ENCODE measurements around the gene GABARAPL1.
"Not testable (repeated sequence)": the region's sequence is repeated elsewhere in the genome, so short reads cannot be mapped to it uniquely, and the experiment has no call there.

The GABARAPL1 gene

GRCh38 chr12:10214136-10214894 lies 1.6 kb downstream of the GABARAPL1 start:
- TF ChIP-seq, protein P1, sequence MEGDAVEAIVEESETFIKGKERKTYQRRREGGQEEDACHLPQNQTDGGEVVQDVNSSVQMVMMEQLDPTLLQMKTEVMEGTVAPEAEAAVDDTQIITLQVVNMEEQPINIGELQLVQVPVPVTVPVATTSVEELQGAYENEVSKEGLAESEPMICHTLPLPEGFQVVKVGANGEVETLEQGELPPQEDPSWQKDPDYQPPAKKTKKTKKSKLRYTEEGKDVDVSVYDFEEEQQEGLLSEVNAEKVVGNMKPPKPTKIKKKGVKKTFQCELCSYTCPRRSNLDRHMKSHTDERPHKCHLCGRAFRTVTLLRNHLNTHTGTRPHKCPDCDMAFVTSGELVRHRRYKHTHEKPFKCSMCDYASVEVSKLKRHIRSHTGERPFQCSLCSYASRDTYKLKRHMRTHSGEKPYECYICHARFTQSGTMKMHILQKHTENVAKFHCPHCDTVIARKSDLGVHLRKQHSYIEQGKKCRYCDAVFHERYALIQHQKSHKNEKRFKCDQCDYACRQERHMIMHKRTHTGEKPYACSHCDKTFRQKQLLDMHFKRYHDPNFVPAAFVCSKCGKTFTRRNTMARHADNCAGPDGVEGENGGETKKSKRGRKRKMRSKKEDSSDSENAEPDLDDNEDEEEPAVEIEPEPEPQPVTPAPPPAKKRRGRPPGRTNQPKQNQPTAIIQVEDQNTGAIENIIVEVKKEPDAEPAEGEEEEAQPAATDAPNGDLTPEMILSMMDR (IDR thresholded peaks at IDR 0.05) = no peak
- H3K9me3 Mint-ChIP-seq = no peaks in the 10 kb centered on the region
- DNase-seq = no peak
- H3K36me3 Mint-ChIP-seq (ENCODE audit: low read depth) = peaks cover 6% of the 10 kb centered on the region
- peak overlapping the region; percentile 98 for H3K4me3 Mint-ChIP-seq
- H3K27me3 Mint-ChIP-seq (ENCODE audit: low read depth, poor library complexity) = peaks cover 4% of the 10 kb centered on the region
- peaks cover 29% of the 10 kb centered on the region for H3K4me1 Mint-ChIP-seq
- H3K27ac Mint-ChIP-seq = peak overlapping the region; percentile 98

DNA sequence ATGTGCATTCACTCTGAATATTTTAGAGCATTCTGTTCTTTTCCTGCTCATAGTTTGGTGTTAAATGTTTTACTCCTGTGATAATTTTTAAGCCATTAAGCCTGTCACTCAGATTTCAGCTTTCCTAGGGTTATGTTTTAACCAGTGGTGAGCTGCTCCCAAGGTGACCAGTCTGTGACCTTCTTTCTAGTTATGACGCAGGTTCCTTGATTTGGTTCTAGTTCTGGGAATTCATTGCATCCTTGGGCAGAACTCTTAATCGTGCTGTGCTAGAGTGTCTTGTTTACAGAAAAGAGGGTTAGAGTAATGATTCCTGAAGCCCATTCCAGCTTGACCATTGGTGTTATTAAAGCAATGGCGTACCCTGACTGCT lies 2.2 kb downstream of the GABARAPL1 start:
- H3K27me3 Mint-ChIP-seq (ENCODE audit: low read depth, poor library complexity) = peaks cover 4% of the 10 kb centered on the region
- TF ChIP-seq, protein P1 (IDR thresholded peaks at IDR 0.05) = no peak
- H3K9me3 Mint-ChIP-seq = no peaks in the 10 kb centered on the region
- peaks cover 29% of the 10 kb centered on the region for H3K4me1 Mint-ChIP-seq
- no peak overlapping the region for H3K27ac Mint-ChIP-seq
- DNase-seq = no peak
- peak overlapping the region; percentile 98 for H3K4me3 Mint-ChIP-seq
- peaks cover 9% of the 10 kb centered on the region for H3K36me3 Mint-ChIP-seq (ENCODE audit: low read depth)

DNA sequence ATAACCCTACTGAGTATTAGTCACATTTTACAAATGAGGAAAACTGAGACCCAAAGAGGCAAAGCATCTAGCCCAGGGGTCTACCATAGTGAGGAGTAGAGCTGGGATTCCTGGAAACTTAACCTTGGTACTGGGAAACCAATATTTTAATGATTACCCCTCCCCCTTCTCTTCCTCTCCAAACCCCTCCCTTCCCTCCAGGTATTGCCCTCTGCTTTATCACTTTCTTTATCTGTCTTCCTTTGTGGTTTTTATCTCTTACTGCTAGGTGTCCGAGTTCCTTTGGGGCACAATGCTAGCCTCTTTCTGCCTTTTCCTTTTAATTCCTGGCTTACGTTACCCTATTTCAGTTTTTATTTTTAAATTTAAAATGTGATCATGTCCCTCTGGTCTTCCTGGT lies 2.8 kb downstream of the GABARAPL1 start:
- Mint-ChIP-seq H3K4me1 (peaks cover 29% of the 10 kb centered on the region), H3K9me3 (no peaks in the 10 kb centered on the region), H3K36me3 (ENCODE audit: low read depth) (peaks cover 15% of the 10 kb centered on the region), H3K27ac (no peak overlapping the region), H3K4me3 (peak overlapping the region; percentile 98), H3K27me3 (ENCODE audit: low read depth, poor library complexity) (peaks cover 4% of the 10 kb centered on the region)
- DNase-seq = no peak
- TF ChIP-seq, protein P1 (IDR thresholded peaks at IDR 0.05) = no peak

DNA sequence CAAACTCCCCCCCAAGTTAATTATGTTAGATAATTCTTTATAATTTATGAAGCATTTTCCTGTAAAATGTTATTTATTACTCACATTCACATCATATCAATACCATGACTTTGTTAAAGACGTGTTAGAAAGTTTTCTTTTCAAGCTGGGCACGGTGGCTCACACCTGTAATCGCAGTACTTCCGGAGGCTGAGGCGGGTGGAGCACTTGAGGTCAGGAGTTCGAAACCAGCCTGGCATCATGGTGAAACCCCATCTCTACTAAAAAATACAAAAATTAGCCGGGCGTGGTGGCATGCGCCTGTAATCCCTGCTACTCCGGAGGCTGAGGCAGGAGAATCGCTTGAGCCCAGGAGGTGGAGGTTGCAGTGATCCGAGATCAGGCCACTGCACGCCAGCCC lies 3.3 kb downstream of the GABARAPL1 start:
- not testable (repeated sequence) for DNase-seq

GRCh38 chr12:10218021-10218420 lies 5.3 kb downstream of the GABARAPL1 start:
- H3K36me3 Mint-ChIP-seq (ENCODE audit: low read depth) = peaks cover 40% of the 10 kb centered on the region
- no peaks in the 10 kb centered on the region for H3K9me3 Mint-ChIP-seq
- TF ChIP-seq, protein P1 (IDR thresholded peaks at IDR 0.05) = no peak
- no peak for DNase-seq
- H3K4me1 Mint-ChIP-seq = peaks cover 24% of the 10 kb centered on the region
- no peaks in the 10 kb centered on the region for H3K27me3 Mint-ChIP-seq (ENCODE audit: low read depth, poor library complexity)
- no peak overlapping the region for H3K4me3 Mint-ChIP-seq
- H3K27ac Mint-ChIP-seq = no peak overlapping the region

More for the DNA sequence above, 3.3 kb downstream of the GABARAPL1 start:
- peaks cover 29% of the 10 kb centered on the region for H3K4me1 Mint-ChIP-seq
- peaks cover 20% of the 10 kb centered on the region for H3K36me3 Mint-ChIP-seq (ENCODE audit: low read depth)
- not testable (repeated sequence) for H3K27ac Mint-ChIP-seq; H3K27me3 Mint-ChIP-seq (ENCODE audit: low read depth, poor library complexity); H3K9me3 Mint-ChIP-seq; H3K4me3 Mint-ChIP-seq

DNA sequence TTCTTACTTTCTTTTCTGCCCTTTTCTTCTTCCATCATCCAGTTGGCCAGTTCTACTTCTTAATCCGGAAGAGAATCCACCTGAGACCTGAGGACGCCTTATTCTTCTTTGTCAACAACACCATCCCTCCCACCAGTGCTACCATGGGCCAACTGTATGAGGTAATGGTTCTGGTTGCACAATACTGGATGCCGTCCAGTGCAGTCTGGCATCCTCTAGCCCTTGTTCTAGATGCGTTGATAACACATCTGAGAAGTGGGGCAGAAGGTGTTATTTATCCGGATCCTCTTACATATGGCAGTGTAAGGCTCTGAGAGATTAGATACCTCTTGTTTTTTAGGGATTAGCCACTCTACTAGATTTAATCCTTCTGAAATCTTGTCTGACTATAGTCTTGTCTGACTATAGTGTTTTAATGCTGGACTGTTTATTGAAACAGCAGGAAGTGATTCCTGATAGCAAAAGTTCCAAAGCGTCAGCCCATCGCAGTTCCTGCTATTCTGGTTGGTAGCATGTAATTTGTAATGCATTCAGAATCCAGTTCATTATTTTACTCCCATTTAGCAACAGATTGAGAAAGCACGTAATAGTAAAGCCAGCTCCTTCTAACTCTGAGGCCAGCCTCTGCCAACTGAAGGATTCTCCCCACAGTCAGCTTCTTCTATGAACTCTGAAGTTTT lies 7.9 kb downstream of the GABARAPL1 start:
- Mint-ChIP-seq H3K4me3 (no peak overlapping the region), H3K27me3 (ENCODE audit: low read depth, poor library complexity) (no peaks in the 10 kb centered on the region), H3K9me3 (no peaks in the 10 kb centered on the region), H3K27ac (no peak overlapping the region), H3K36me3 (ENCODE audit: low read depth) (peaks cover 58% of the 10 kb centered on the region), H3K4me1 (peaks cover 3% of the 10 kb centered on the region)
- TF ChIP-seq, protein P1 (IDR thresholded peaks at IDR 0.05) = no peak
- DNase-seq = no peak
